OCI-LY3 (cell line): ENCODE results near the gene CD160.

Experiments
- EZH2phosphoT487 ChIP-seq: fragments of 200-600 bp; shearing (Covaris generic); IDR thresholded peaks from 2 replicates; pipeline ENCODE4 v1.6.1; 2018; ENCODE audit warnings: antibody characterized with exemption, mixed run types, low read depth
- TF ChIP-seq, protein P1 (sequence below): fragments of 200-600, 300-600 bp; sonication (generic); IDR thresholded peaks from 2 replicates; pipeline ENCODE4 v1.5.1; 2014; ENCODE audit warnings: antibody characterized with exemption, low read length, low read depth

DNA sequence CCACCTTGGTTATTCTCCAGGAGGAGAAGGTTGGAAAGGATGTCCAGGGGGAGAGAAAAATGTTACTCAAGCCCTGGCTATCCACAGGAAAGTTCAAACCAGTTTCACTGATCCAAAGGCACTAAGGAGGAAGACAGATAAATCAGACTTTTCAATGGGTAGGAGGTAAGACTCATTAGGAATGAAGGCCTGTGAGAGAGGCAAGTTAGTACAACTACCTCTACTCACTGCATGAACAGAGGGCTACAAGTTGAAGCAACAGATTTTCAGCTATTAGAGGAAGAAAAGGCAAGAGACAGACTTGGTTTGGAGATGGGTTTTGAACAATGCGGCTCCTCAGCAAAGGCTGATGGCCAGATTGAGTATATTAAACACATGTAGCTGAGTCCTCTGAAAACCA, 16.9 kb downstream of the CD160 start:
- TF ChIP-seq, protein P1, sequence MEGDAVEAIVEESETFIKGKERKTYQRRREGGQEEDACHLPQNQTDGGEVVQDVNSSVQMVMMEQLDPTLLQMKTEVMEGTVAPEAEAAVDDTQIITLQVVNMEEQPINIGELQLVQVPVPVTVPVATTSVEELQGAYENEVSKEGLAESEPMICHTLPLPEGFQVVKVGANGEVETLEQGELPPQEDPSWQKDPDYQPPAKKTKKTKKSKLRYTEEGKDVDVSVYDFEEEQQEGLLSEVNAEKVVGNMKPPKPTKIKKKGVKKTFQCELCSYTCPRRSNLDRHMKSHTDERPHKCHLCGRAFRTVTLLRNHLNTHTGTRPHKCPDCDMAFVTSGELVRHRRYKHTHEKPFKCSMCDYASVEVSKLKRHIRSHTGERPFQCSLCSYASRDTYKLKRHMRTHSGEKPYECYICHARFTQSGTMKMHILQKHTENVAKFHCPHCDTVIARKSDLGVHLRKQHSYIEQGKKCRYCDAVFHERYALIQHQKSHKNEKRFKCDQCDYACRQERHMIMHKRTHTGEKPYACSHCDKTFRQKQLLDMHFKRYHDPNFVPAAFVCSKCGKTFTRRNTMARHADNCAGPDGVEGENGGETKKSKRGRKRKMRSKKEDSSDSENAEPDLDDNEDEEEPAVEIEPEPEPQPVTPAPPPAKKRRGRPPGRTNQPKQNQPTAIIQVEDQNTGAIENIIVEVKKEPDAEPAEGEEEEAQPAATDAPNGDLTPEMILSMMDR = no peak
- TF ChIP-seq EZH2phosphoT487 = no peak
